Measurements from ENCODE around the gene NCKAP5. TPM values are rescaled to one million over a fixed set of nuclear protein-coding genes. Genes with fewer than 3 reads are reported as not detected.

The NCKAP5 gene
- total and polyA plus RNA-seq, 2 of the 8 experiments (the other 6 are each of a cell fraction or from before 2014, with no cell fraction given), result 0.27 to 0.86 TPM

DNA sequence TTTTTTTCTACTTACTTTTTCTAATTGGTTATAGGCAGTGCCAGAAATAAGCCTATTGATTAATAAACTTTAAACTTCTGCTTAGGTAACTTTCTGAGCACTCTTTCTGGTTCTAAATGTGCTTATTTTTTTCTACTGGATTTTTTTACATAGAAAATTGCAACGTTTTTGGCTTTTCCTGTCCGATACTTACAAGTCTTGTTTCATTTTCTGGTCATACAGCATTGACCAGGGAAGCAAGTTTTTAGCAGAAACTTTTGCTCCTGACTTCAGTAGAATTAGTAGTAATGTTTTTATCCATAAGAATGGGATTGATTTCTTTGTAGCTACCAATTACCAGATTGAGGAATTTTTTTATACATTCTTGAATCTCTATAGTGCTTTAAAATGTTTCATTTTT, 36.9 kb downstream of the NCKAP5 start:
- H3K79me1 ChIP-seq (ENCODE audit: low read depth, low read length), result no peaks in the 10 kb centered on the region; the same call in 1 of the 2 replicates
- no peaks in the 10 kb centered on the region for H4K20me1 ChIP-seq (replicated peaks in 1 of 2; ENCODE audit: control insufficient read depth in 1 of 2, insufficient read depth in 2 of 2, low read length in 2 of 2)
- H2BK20ac ChIP-seq (ENCODE audit: low read length), result no peak overlapping the region
- H3K23me2 ChIP-seq (ENCODE audit: low read depth, low read length), result no peaks in the 10 kb centered on the region
- H3K9ac ChIP-seq (replicated peaks in 1 of 4; ENCODE audit: extremely low read depth in 1 of 4, low read depth in 3 of 4, low read length in 3 of 4), result no peak overlapping the region
- H3K36me3 ChIP-seq (ENCODE audit: control insufficient read depth in 2 of 4, insufficient read depth in 4 of 4, low read length in 3 of 4), result no peaks in the 10 kb centered on the region
- no peak overlapping the region for H3K4ac ChIP-seq (replicated peaks; ENCODE audit: insufficient read length, low read depth, low read length)
- DNase-seq (ENCODE audit: low read depth in 1 of 2, low spot score in 2 of 2) (no peak), FAIRE-seq (no peak)
- H4K91ac ChIP-seq (replicated peaks; ENCODE audit: insufficient read length, low read length), result no peak overlapping the region
- no peaks in the 10 kb centered on the region for H3K4me1 ChIP-seq (replicated peaks in 1 of 4; ENCODE audit: control insufficient read depth in 3 of 4, insufficient read depth in 4 of 4, low read length in 3 of 4)
- H3K56ac ChIP-seq (replicated peaks; ENCODE audit: insufficient read length, low read depth, low read length), result no peak overlapping the region
- H4K8ac ChIP-seq (ENCODE audit: extremely low read depth, insufficient read depth, low read length), result no peak overlapping the region
- no peak overlapping the region for H3K14ac ChIP-seq (ENCODE audit: insufficient read length)
- H3K27ac ChIP-seq (ENCODE audit: low read depth, low read length), result no peak overlapping the region
- H4K5ac ChIP-seq (ENCODE audit: insufficient read length, low read depth, low read length), result no peak overlapping the region
- H3K4me3 ChIP-seq (ENCODE audit: extremely low read depth in 1 of 4, insufficient read depth in 2 of 4, low read depth in 3 of 4, low read length in 4 of 4), result no peak overlapping the region
- H2AFZ ChIP-seq (ENCODE audit: low read length), result no peak overlapping the region
- TF ChIP-seq CHD2 (IDR thresholded peaks at IDR 0.05; ENCODE audit: low read length) (no peak), PHF8 (conservative IDR thresholded peaks at IDR 0.05; ENCODE audit: low read depth, low read length) (no peak), YY1 (IDR thresholded peaks at IDR 0.05; ENCODE audit: low read depth, low read length) (no peak), POLR2A (IDR thresholded peaks at IDR 0.05; ENCODE audit: control extremely low read depth in 1 of 2, low read depth in 2 of 2, low read length in 2 of 2) (no peak), BRCA1 (IDR thresholded peaks at IDR 0.05; ENCODE audit: low read depth, low read length) (no peak), NRF1 (IDR thresholded peaks at IDR 0.05; ENCODE audit: low read depth, low read length) (no peak), GTF2F1 (IDR thresholded peaks at IDR 0.05; ENCODE audit: borderline replicate concordance, low read depth, low read length) (no peak), SP4 (IDR thresholded peaks at IDR 0.05; ENCODE audit: low read length) (no peak), BCL11A (IDR thresholded peaks at IDR 0.05; ENCODE audit: low read depth in 2 of 2, low read length in 2 of 2) (no peak), RFX5 (IDR thresholded peaks at IDR 0.05; ENCODE audit: borderline replicate concordance, low read depth, low read length) (no peak), KDM4A (IDR thresholded peaks at IDR 0.05; ENCODE audit: low read depth, low read length, severe bottlenecking) (no peak), RBBP5 (IDR thresholded peaks at IDR 0.05; ENCODE audit: borderline replicate concordance, low read depth, low read length) (no peak)
- TF ChIP-seq, protein P1, sequence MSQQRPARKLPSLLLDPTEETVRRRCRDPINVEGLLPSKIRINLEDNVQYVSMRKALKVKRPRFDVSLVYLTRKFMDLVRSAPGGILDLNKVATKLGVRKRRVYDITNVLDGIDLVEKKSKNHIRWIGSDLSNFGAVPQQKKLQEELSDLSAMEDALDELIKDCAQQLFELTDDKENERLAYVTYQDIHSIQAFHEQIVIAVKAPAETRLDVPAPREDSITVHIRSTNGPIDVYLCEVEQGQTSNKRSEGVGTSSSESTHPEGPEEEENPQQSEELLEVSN (IDR thresholded peaks at IDR 0.05), result no peak
- WGBS, 2 experiments (ENCODE audit: extremely low coverage in 1 of 2, insufficient coverage in 1 of 2, insufficient read length in 1 of 2, insufficient replicate concordance in 2 of 2, low coverage in 1 of 2, low lambda C conversion rate in 2 of 2, missing lambda C conversion rate in 1 of 2), result 91% methylated on average over 2 of the region's 2 CpGs; no CpG with 5 or more reads in 1 of the 2 experiments
- H3K4me2 ChIP-seq (ENCODE audit: insufficient read depth in 1 of 2, low read depth in 2 of 2, low read length in 2 of 2), result no peak overlapping the region
- no peaks in the 10 kb centered on the region for H3K27me3 ChIP-seq (replicated peaks in 1 of 4; ENCODE audit: control insufficient read depth in 3 of 4, extremely low read depth in 1 of 4, insufficient read depth in 3 of 4, low read length in 3 of 4)
- H3K23ac ChIP-seq (ENCODE audit: insufficient read length), result no peak overlapping the region
- CTCF ChIA-PET (ENCODE audit: partially characterized antibody), result interaction anchor here (1.0 to 2.8 kb wide), 2 partner anchors 13 to 29 kb away, joined by 3 to 13 read pairs; no protein-coding TSS in a partner anchor
- no peak overlapping the region for H2BK120ac ChIP-seq (replicated peaks; ENCODE audit: low read depth, low read length)
- no peak overlapping the region for H2BK5ac ChIP-seq (ENCODE audit: low read depth, low read length)
- H3K79me2 ChIP-seq (ENCODE audit: control insufficient read depth in 1 of 2, insufficient read depth in 2 of 2, low read length in 2 of 2), result no peaks in the 10 kb centered on the region
- no peak overlapping the region for H2AK5ac ChIP-seq (ENCODE audit: low read depth, low read length)
- H3K9me3 ChIP-seq (ENCODE audit: insufficient read depth in 2 of 2, low read depth in 1 of 2, low read length in 1 of 2), result no peaks in the 10 kb centered on the region
- no peak overlapping the region for H2BK15ac ChIP-seq (ENCODE audit: low read length)
- H3K18ac ChIP-seq (ENCODE audit: extremely low read depth, low read length), result no peak overlapping the region
- POLR2A ChIA-PET (ENCODE audit: partially characterized antibody), result no interaction called here
- no peak overlapping the region for H2BK12ac ChIP-seq (ENCODE audit: low read depth, low read length)
